Left renal pelvis (tissue), 4 donors: ENCODE results near the gene EEF1AKMT2. TPM values are rescaled to one million over a fixed set of nuclear protein-coding genes. Genes with fewer than 3 reads are reported as not detected.

Experiments
- polyA plus RNA-seq, 4 donors: library from polyadenylated mRNA; unstranded; fragments of 120-200 nt; gene quantifications; one replicate each; pipeline ENCODE4 v1.2.1, GENCODE V29; 2013; ENCODE audit not compliant: insufficient read length in 4 of 4

Gene EEF1AKMT2
- polyA plus RNA-seq, 4 donors, result 36.4 to 41.5 (median 38.2) TPM

Other genes with a start within 250 kb of the EEF1AKMT2 start
- gene FAM53B, start 47.5 kb downstream of the EEF1AKMT2 start, polyA plus RNA-seq, result 10 to 100 TPM; 22.3 to 37.4 (median 25.1) TPM
- 10 to 100 TPM; 22.1 to 28.3 (median 25.0) TPM for gene ABRAXAS2, start 9.9 kb upstream of the EEF1AKMT2 start, polyA plus RNA-seq
- gene ZRANB1, start 150.2 kb upstream of the EEF1AKMT2 start, polyA plus RNA-seq, result 10 to 100 TPM; 27.2 to 31.4 (median 30.1) TPM